Fibroblast of lung (primary cell): ENCODE measurements around the gene SERINC5. TPM values are rescaled to one million over a fixed set of nuclear protein-coding genes. Genes with fewer than 3 reads are reported as not detected.
A peak's percentile ranks its signal among the peaks of the same experiment; 100 is the strongest.

Source experiments
- DNase-seq, 2 donors: peaks; one replicate each; pipeline versions ENCODE4 v3.0.0 to v3.0.0-alpha.2; 2010; ENCODE audit warnings: low read depth in 2 of 2
- H2AFZ ChIP-seq: 2 replicates; pipeline ENCODE4 v1.5.1; 2012; ENCODE audit warnings: low read length, control low read depth, inconsistent platforms
- H3K27ac ChIP-seq: 2 replicates; pipeline ENCODE4 v1.5.1; 2011; ENCODE audit warnings: low read length, control low read depth; ENCODE audit not compliant: insufficient read depth
- H3K27me3 ChIP-seq: 2 replicates; pipeline ENCODE4 v1.5.1; 2011; ENCODE audit warnings: mild to moderate bottlenecking, low read length; ENCODE audit not compliant: control insufficient read depth, insufficient read depth
- H3K36me3 ChIP-seq: 2 replicates; pipeline ENCODE4 v1.5.1; 2011; ENCODE audit warnings: low read length; ENCODE audit not compliant: control insufficient read depth, insufficient read depth
- H3K4me1 ChIP-seq: 2 replicates; pipeline ENCODE4 v1.5.1; 2011; ENCODE audit warnings: low read length; ENCODE audit not compliant: control insufficient read depth, insufficient read depth; ENCODE audit errors: extremely low read depth
- H3K4me2 ChIP-seq: 2 replicates; pipeline ENCODE4 v1.5.1; 2011; ENCODE audit warnings: low read length, control low read depth; ENCODE audit not compliant: insufficient read depth; ENCODE audit errors: extremely low read depth
- H3K4me3 ChIP-seq, 4 experiments: fragments of 200-600 bp in 1 of 4; sonication (generic) in 1 of 4; replicated peaks in 1 of 4; 2 replicates each; pipeline ENCODE4 v1.5.1; 2011 to 2016; ENCODE audit warnings: low read length in 4 of 4, low read depth in 3 of 4, mild to moderate bottlenecking in 3 of 4, control low read depth in 2 of 4, inconsistent platforms in 1 of 4, mixed read lengths in 1 of 4; ENCODE audit not compliant: insufficient read depth in 1 of 4; ENCODE audit errors: control extremely low read depth in 1 of 4
- H3K79me2 ChIP-seq: 2 replicates; pipeline ENCODE4 v1.5.1; 2012; ENCODE audit warnings: mild to moderate bottlenecking, low read length, inconsistent platforms; ENCODE audit not compliant: control insufficient read depth, insufficient read depth
- H3K9ac ChIP-seq: 2 replicates; pipeline ENCODE4 v1.5.1; 2011; ENCODE audit warnings: mild to moderate bottlenecking, low read length, control low read depth; ENCODE audit not compliant: insufficient read depth
- H3K9me3 ChIP-seq: 2 replicates; pipeline ENCODE4 v1.5.1; 2012; ENCODE audit warnings: low read depth, low read length; ENCODE audit not compliant: control insufficient read depth, insufficient read depth
- H4K20me1 ChIP-seq: 2 replicates; pipeline ENCODE4 v1.5.1; 2011; ENCODE audit warnings: low read length; ENCODE audit not compliant: control insufficient read depth, insufficient read depth; ENCODE audit errors: extremely low read depth
- CTCF ChIP-seq, 2 donors: IDR thresholded peaks in 1 of 2; conservative IDR thresholded peaks in 1 of 2; 1 replicate in 1 of 2; 2 replicates in 1 of 2; pipeline ENCODE4 v1.5.1; 2011 to 2012; ENCODE audit warnings: low read length in 2 of 2, control low read depth in 1 of 2, inconsistent platforms in 1 of 2, low read depth in 1 of 2, mild to moderate bottlenecking in 1 of 2
- EZH2 ChIP-seq: IDR thresholded peaks from 2 replicates; pipeline ENCODE4 v1.5.1; 2012; ENCODE audit warnings: low read length, control low read depth, mild to moderate bottlenecking; ENCODE audit errors: missing control alignments
- polyA plus RNA-seq, 2 donors: library from polyadenylated mRNA; depleted of rRNA in 1 of 2; stranded (reverse) in 1 of 2; unstranded in 1 of 2; fragments of >200 nt; gene quantifications; 2 replicates each; pipeline ENCODE4 v1.2.1, GENCODE V29; 2011 to 2012; ENCODE audit warnings: missing spikeins in 1 of 2
- total RNA-seq: library from RNA; depleted of rRNA; stranded (reverse); fragments of >200 nt; gene quantifications from 2 replicates; pipeline ENCODE4 v1.2.1, GENCODE V29; 2014

The SERINC5 gene
- total and polyA plus RNA-seq, 2 donors (not counting 1 experiment from before 2014, with no cell fraction given) = 9.5 to 10.9 TPM

- TF ChIP-seq EZH2 (no peak), CTCF (conservative IDR thresholded peaks at IDR 0.05 in 1 of 2, IDR thresholded peaks at IDR 0.05 in 1 of 2; ENCODE audit: low read depth in 1 of 2, low read length in 2 of 2) (no peak)
- Histone ChIP-seq H4K20me1 (no peaks in the 10 kb centered on the region), H3K9ac (no peak overlapping the region), H3K4me3 (no peak overlapping the region), H3K36me3 (no peaks in the 10 kb centered on the region), H3K27me3 (no peaks in the 10 kb centered on the region), H3K79me2 (no peaks in the 10 kb centered on the region), H3K4me2 (no peak overlapping the region), H3K9me3 (no peaks in the 10 kb centered on the region), H3K27ac (no peak overlapping the region), H2AFZ (no peak overlapping the region), H3K4me1 (peaks cover under 1% of the 10 kb centered on the region)
- no peak for DNase-seq
Observed at GRCh38 chr5:80212171-80212667, 43.6 kb downstream of the SERINC5 start.

GRCh38 chr5:80211327-80211726, 44.5 kb downstream of the SERINC5 start:
- Histone ChIP-seq H3K27me3 (no peaks in the 10 kb centered on the region), H4K20me1 (no peaks in the 10 kb centered on the region), H3K27ac (no peak overlapping the region), H3K9ac (no peak overlapping the region), H3K4me2 (no peak overlapping the region), H3K36me3 (no peaks in the 10 kb centered on the region), H3K4me1 (no peaks in the 10 kb centered on the region), H2AFZ (no peak overlapping the region), H3K9me3 (no peaks in the 10 kb centered on the region), H3K79me2 (no peaks in the 10 kb centered on the region), H3K4me3 (no peak overlapping the region)
- no peak for TF ChIP-seq CTCF (conservative IDR thresholded peaks at IDR 0.05 in 1 of 2, IDR thresholded peaks at IDR 0.05 in 1 of 2; ENCODE audit: low read depth in 1 of 2, low read length in 2 of 2)
- no peak for TF ChIP-seq EZH2
- DNase-seq = no peak

GRCh38 chr5:80210014-80210413, 45.8 kb downstream of the SERINC5 start:
- no peaks in the 10 kb centered on the region for H3K27me3 ChIP-seq
- peak in 1 of 2 donors; percentile 22 for DNase-seq
- H3K4me1 ChIP-seq = no peaks in the 10 kb centered on the region
- H3K4me3 ChIP-seq = no peak overlapping the region
- no peak for TF ChIP-seq CTCF (conservative IDR thresholded peaks at IDR 0.05 in 1 of 2, IDR thresholded peaks at IDR 0.05 in 1 of 2; ENCODE audit: low read depth in 1 of 2, low read length in 2 of 2)
- no peak for TF ChIP-seq EZH2
- H3K27ac ChIP-seq = no peak overlapping the region
- no peaks in the 10 kb centered on the region for H3K79me2 ChIP-seq
- H4K20me1 ChIP-seq = no peaks in the 10 kb centered on the region
- no peak overlapping the region for H2AFZ ChIP-seq
- H3K36me3 ChIP-seq = no peaks in the 10 kb centered on the region
- no peaks in the 10 kb centered on the region for H3K9me3 ChIP-seq
- H3K9ac ChIP-seq = no peak overlapping the region
- H3K4me2 ChIP-seq = no peak overlapping the region
